Sigmoid colon (tissue), 7 donors: ENCODE data around the gene HOXD8. TPM values are rescaled to one million over a fixed set of nuclear protein-coding genes. Genes with fewer than 3 reads are reported as not detected.

Experiments used
- DNase-seq: peaks from one replicate; pipeline ENCODE4 v3.0.0-alpha.2; 2019
- H3K27ac ChIP-seq, 4 donors: fragments of 200-600 bp; sonication (generic); one replicate each; pipeline ENCODE4 v1.5.1; 2016 to 2019; ENCODE audit warnings: mild to moderate bottlenecking in 1 of 4
- H3K27me3 ChIP-seq, 3 donors: fragments of 200-600 bp; sonication (generic); one replicate each; pipeline ENCODE4 v1.5.1; 2019; ENCODE audit warnings: mild to moderate bottlenecking in 1 of 3
- H3K36me3 ChIP-seq, 4 donors: fragments of 200-600 bp; sonication (generic); one replicate each; pipeline ENCODE4 v1.5.1; 2016 to 2019
- H3K4me1 ChIP-seq, 4 donors: fragments of 200-600 bp; sonication (generic); one replicate each; pipeline ENCODE4 v1.5.1; 2017 to 2019
- H3K4me3 ChIP-seq, 4 donors: fragments of 200-600 bp; sonication (generic); one replicate each; pipeline ENCODE4 v1.5.1; 2017 to 2019; ENCODE audit warnings: mild to moderate bottlenecking in 2 of 4, moderate library complexity in 1 of 4
- H3K9me3 ChIP-seq, 4 donors: fragments of 200-600 bp in 3 of 4; sonication (generic) in 3 of 4; one replicate each; pipeline versions ENCODE4 v1.5.1 to v1.6.1; 2013 to 2019
- CTCF ChIP-seq, 4 experiments: fragments of 450-650 bp in 3 of 4; fragments of 200-600 bp in 1 of 4; IDR thresholded peaks; one replicate each; pipeline ENCODE4 v1.5.1; 2016 to 2019; ENCODE audit warnings: antibody characterized with exemption in 4 of 4, mild to moderate bottlenecking in 3 of 4, moderate library complexity in 2 of 4
- EP300 ChIP-seq, 4 donors: sonication (generic); formaldehyde crosslinking; IDR thresholded peaks; one replicate each; pipeline ENCODE4 v1.6.1; 2017; ENCODE audit warnings: antibody characterized with exemption in 4 of 4
- POLR2A ChIP-seq, 2 donors: fragments of 450-650 bp; IDR thresholded peaks; one replicate each; pipeline ENCODE4 v1.6.1; 2016; ENCODE audit warnings: antibody characterized with exemption in 2 of 2, mild to moderate bottlenecking in 2 of 2, moderate library complexity in 2 of 2
- POLR2AphosphoS5 ChIP-seq, 4 donors: sonication (generic); formaldehyde crosslinking; IDR thresholded peaks; one replicate each; pipeline ENCODE4 v1.6.1; 2017; ENCODE audit warnings: antibody characterized with exemption in 4 of 4
- whole genome bisulfite sequencing, 2 donors: extraction: QIAGEN DNeasy Blood & Tissue Kit; methylation state at CpG; one replicate each; pipeline ENCODE4 v1.1.7; 2013; 5-methylcytosine and 5-hydroxymethylcytosine counted together
- intact Hi-C: fragments of 100-400 bp; cut with DNase I; formaldehyde crosslinking; loops from one replicate; pipeline ENCODE4 v1.15.1; 2023
- polyA plus RNA-seq, 3 donors: library from polyadenylated mRNA; stranded (reverse); fragments of 200-250 nt; gene quantifications; one replicate each; pipeline ENCODE4 v1.2.3, GENCODE V29; 2013
- total RNA-seq, 4 donors: library from RNA; depleted of rRNA; stranded (reverse); fragments of >200 nt; gene quantifications; one replicate each; pipeline ENCODE4 v1.1.0, GENCODE V29; 2016
- donor health status: healthy with polysubstance abuse.
- donor health status: Bipolar disorder and iron deficiency.
- donor health status: healthy.

The HOXD8 gene
- total and polyA plus RNA-seq, 7 donors = 2.5 to 19.7 (median 10.8) TPM

DNA sequence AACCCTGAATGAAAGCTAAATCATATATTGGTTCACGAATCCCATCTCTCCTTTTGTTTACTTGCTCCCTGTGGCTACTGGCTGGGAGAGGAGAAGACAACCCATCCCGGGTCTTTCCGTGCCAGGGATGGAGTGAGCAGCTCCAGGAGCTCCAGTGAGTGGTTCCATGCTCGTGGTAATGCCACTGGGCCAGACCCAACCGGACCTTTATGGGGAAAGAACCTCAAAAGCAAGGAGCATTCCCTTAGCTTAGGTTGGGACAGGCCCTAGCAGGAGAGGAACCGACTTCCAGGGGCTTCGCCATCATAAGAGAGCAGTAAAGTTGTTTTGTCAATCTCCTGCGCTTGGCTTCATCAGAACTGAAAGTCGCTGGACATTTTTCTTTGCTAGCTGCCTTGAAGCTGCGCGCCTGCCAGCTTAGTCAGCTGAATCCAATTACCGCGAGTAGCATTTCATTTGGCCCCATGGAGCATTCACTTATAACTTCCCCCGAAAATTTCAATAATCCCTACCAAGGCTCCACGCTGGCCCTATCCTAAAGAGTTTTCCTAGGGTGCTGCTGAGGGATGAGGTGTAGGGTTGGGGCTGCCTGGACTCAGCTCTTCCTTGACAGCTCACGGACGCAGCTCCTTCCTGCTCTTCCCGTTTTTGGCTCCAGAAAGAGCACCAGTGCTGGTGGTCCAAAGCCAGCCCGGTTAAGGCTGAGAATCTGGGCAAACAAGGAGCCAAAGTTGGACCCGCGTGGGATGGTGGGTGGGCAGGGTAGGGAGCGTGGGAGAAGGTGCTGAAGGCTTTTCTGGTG lies 32.5 kb downstream of the HOXD8 start:
- WGBS, 2 donors = 34 to 78% methylated on average over 22 of the region's 22 CpGs
- peaks cover 0 to 53% (median 47%) of the 10 kb centered on the region in 4 donors for H3K4me1 ChIP-seq

GRCh38 chr2:176162911-176163671 lies 33.6 kb downstream of the HOXD8 start:
- TF ChIP-seq EP300 (IDR thresholded peaks at IDR 0.05) (no peak), POLR2A (IDR thresholded peaks at IDR 0.05) (no peak), CTCF (IDR thresholded peaks at IDR 0.05) (no peak), POLR2AphosphoS5 (IDR thresholded peaks at IDR 0.05) (no peak)
- H3K9me3 ChIP-seq = no peaks in the 10 kb centered on the region
- H3K4me3 ChIP-seq = no peak overlapping the region
- H3K4me1 ChIP-seq = peaks cover 0 to 49% (median 40%) of the 10 kb centered on the region in 4 donors
- no peaks in the 10 kb centered on the region for H3K36me3 ChIP-seq
- WGBS, 2 donors = 14 to 19% methylated on average over 29 of the region's 29 CpGs
- no peak for DNase-seq
- intact Hi-C loops = loop anchor here (5.0 kb wide), 1 partner anchor 109 kb away; no protein-coding TSS in a partner anchor
- no peak overlapping the region for H3K27ac ChIP-seq
- peaks cover 67 to 100% (median 81%) of the 10 kb centered on the region in 3 donors for H3K27me3 ChIP-seq

More for the DNA sequence above, 32.5 kb downstream of the HOXD8 start:
- Histone ChIP-seq H3K27me3 (peaks cover 77 to 100% (median 88%) of the 10 kb centered on the region in 3 donors), H3K9me3 (no peaks in the 10 kb centered on the region), H3K4me3 (no peak overlapping the region), H3K27ac (no peak overlapping the region), H3K36me3 (no peaks in the 10 kb centered on the region)
- TF ChIP-seq POLR2A (IDR thresholded peaks at IDR 0.05) = no peak
- TF ChIP-seq POLR2AphosphoS5 (IDR thresholded peaks at IDR 0.05) = no peak
- no peak for TF ChIP-seq EP300 (IDR thresholded peaks at IDR 0.05)
- TF ChIP-seq CTCF (IDR thresholded peaks at IDR 0.05) = no peak
- DNase-seq = no peak
- intact Hi-C loops = loop anchor here (5.0 kb wide), 1 partner anchor 110 kb away; no protein-coding TSS in a partner anchor

- Histone ChIP-seq H3K27ac (no peak overlapping the region), H3K36me3 (no peaks in the 10 kb centered on the region), H3K9me3 (no peaks in the 10 kb centered on the region), H3K4me1 (peaks cover 0 to 49% (median 37%) of the 10 kb centered on the region in 4 donors), H3K27me3 (peaks cover 64 to 100% (median 81%) of the 10 kb centered on the region in 3 donors), H3K4me3 (no peak overlapping the region)
- intact Hi-C loops = loop anchor here (5.0 kb wide), 1 partner anchor 109 kb away; no protein-coding TSS in a partner anchor
- 44 to 78% methylated on average over 12 of the region's 12 CpGs for WGBS, 2 donors
- no peak for TF ChIP-seq POLR2A (IDR thresholded peaks at IDR 0.05)
- no peak for TF ChIP-seq CTCF (IDR thresholded peaks at IDR 0.05)
- no peak for DNase-seq
Measured at GRCh38 chr2:176163672-176164056, 34.2 kb downstream of the HOXD8 start.

GRCh38 chr2:176164201-176164600 lies 34.7 kb downstream of the HOXD8 start:
- intact Hi-C loops = loop anchor here (5.0 kb wide), 1 partner anchor 108 kb away; no protein-coding TSS in a partner anchor
- TF ChIP-seq POLR2AphosphoS5 (IDR thresholded peaks at IDR 0.05) (no peak), EP300 (IDR thresholded peaks at IDR 0.05) (no peak), POLR2A (IDR thresholded peaks at IDR 0.05) (no peak), CTCF (IDR thresholded peaks at IDR 0.05) (no peak)
- Histone ChIP-seq H3K27ac (no peak overlapping the region), H3K36me3 (no peaks in the 10 kb centered on the region), H3K4me3 (no peak overlapping the region), H3K4me1 (peaks cover 0 to 44% (median 32%) of the 10 kb centered on the region in 4 donors), H3K9me3 (no peaks in the 10 kb centered on the region), H3K27me3 (peaks cover 58 to 100% (median 81%) of the 10 kb centered on the region in 3 donors)
- no peak for DNase-seq
- 47 to 82% methylated on average over 13 of the region's 13 CpGs for WGBS, 2 donors
